Keratinocyte (primary cell): ENCODE measurements around the gene SULT2B1.

Experiments used
- EZH2 ChIP-seq: IDR thresholded peaks from one replicate; pipeline ENCODE4 v1.6.1; 2012; ENCODE audit warnings: inconsistent platforms, mild to moderate bottlenecking, low read length, moderate library complexity
- TF ChIP-seq, protein P1 (sequence below), 3 experiments: IDR thresholded peaks in 1 of 3; conservative IDR thresholded peaks in 1 of 3; optimal IDR thresholded peaks in 1 of 3; 2 replicates in 2 of 3; 3 replicates in 1 of 3; pipeline versions ENCODE3 to v1.5.1; 2011; ENCODE audit warnings: low read length in 3 of 3, mild to moderate bottlenecking in 3 of 3, moderate library complexity in 2 of 3, control low read depth in 1 of 3, inconsistent platforms in 1 of 3; ENCODE audit not compliant: insufficient read depth in 2 of 3; ENCODE audit errors: extremely low read depth in 1 of 3

DNA sequence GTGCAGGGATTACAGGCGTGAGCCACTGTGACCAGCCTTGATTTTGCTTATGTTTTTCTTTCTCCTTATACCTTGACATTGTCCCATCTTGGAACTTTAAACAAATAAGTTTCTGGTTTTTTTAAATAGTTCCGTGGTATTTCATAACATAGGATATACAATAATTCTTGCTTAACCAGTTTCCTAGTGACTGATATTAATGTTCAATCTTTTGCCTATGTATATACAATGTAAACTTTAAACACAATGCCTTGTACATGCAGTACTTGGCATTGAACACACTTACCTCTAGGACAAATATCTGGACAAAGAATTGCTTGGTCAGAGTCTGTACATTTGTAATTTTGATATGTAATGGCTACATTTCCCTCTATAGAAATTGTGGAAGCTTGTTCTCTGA is 30.2 kb downstream of the SULT2B1 start:
- TF ChIP-seq, protein P1, sequence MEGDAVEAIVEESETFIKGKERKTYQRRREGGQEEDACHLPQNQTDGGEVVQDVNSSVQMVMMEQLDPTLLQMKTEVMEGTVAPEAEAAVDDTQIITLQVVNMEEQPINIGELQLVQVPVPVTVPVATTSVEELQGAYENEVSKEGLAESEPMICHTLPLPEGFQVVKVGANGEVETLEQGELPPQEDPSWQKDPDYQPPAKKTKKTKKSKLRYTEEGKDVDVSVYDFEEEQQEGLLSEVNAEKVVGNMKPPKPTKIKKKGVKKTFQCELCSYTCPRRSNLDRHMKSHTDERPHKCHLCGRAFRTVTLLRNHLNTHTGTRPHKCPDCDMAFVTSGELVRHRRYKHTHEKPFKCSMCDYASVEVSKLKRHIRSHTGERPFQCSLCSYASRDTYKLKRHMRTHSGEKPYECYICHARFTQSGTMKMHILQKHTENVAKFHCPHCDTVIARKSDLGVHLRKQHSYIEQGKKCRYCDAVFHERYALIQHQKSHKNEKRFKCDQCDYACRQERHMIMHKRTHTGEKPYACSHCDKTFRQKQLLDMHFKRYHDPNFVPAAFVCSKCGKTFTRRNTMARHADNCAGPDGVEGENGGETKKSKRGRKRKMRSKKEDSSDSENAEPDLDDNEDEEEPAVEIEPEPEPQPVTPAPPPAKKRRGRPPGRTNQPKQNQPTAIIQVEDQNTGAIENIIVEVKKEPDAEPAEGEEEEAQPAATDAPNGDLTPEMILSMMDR (optimal IDR thresholded peaks at IDR 0.05 in 1 of 3, IDR thresholded peaks at IDR 0.05 in 1 of 3, conservative IDR thresholded peaks at IDR 0.05 in 1 of 3; ENCODE audit: extremely low read depth in 1 of 3, insufficient read depth in 2 of 3, low read length in 3 of 3) = no peak
- TF ChIP-seq EZH2 = no peak
